Astrocyte (in vitro differentiated cells and primary cell): ENCODE results near the gene NEUROD1. TPM values are rescaled to one million over a fixed set of nuclear protein-coding genes. Genes with fewer than 3 reads are reported as not detected.

Source experiments
- DNase-seq: peaks from one replicate; pipeline ENCODE4 v3.0.0-alpha.2; 2010; ENCODE audit warnings: low read depth
- FAIRE-seq: peaks from 2 replicates; lab custom pipeline; 2011; peaks lifted over from hg19 to GRCh38; lab: Jason Lieb, UNC
- H2AFZ ChIP-seq: 2 replicates; pipeline ENCODE4 v1.6.0; 2012; ENCODE audit warnings: low read depth, low read length, inconsistent platforms
- H3K27ac ChIP-seq: 2 replicates; pipeline ENCODE4 v1.5.1; 2011; ENCODE audit warnings: low read depth, low read length, inconsistent platforms
- H3K27me3 ChIP-seq: 2 replicates; pipeline ENCODE4 v1.6.0; 2011; ENCODE audit warnings: low read length, inconsistent platforms; ENCODE audit not compliant: insufficient read depth
- H3K36me3 ChIP-seq: 2 replicates; pipeline ENCODE4 v1.5.1; 2011; ENCODE audit warnings: low read length, inconsistent platforms; ENCODE audit not compliant: insufficient read depth
- H3K4me1 ChIP-seq: 2 replicates; pipeline ENCODE4 v1.5.1; 2011; ENCODE audit warnings: low read length, inconsistent platforms; ENCODE audit not compliant: insufficient read depth
- H3K4me2 ChIP-seq: 2 replicates; pipeline ENCODE4 v1.6.0; 2012; ENCODE audit warnings: low read length, inconsistent platforms
- H3K4me3 ChIP-seq: 2 replicates; pipeline ENCODE4 v1.5.1; 2011; ENCODE audit warnings: low read depth, mild to moderate bottlenecking, low read length, inconsistent platforms; ENCODE audit not compliant: insufficient read depth
- H3K79me2 ChIP-seq: 2 replicates; pipeline ENCODE4 v1.6.0; 2012; ENCODE audit warnings: mild to moderate bottlenecking, low read length, inconsistent platforms; ENCODE audit not compliant: insufficient read depth
- H3K9ac ChIP-seq: 2 replicates; pipeline ENCODE4 v1.6.0; 2012; ENCODE audit warnings: mild to moderate bottlenecking, low read length, inconsistent platforms
- H3K9me3 ChIP-seq: 2 replicates; pipeline ENCODE4 v1.5.1; 2012; ENCODE audit warnings: low read depth, mild to moderate bottlenecking, low read length, inconsistent platforms; ENCODE audit not compliant: insufficient read depth
- H4K20me1 ChIP-seq: 2 replicates; pipeline ENCODE4 v1.6.0; 2012; ENCODE audit warnings: low read length, inconsistent platforms; ENCODE audit not compliant: insufficient read depth
- H3K27ac Mint-ChIP-seq: one replicate; pipeline ENCODE4 v1.8.0; 2021; ENCODE audit warnings: mild to moderate bottlenecking, mixed read lengths; ENCODE audit not compliant: unreplicated experiment
- H3K27me3 Mint-ChIP-seq: one replicate; pipeline ENCODE4 v1.8.0; 2021; ENCODE audit warnings: low read depth, mixed read lengths; ENCODE audit not compliant: unreplicated experiment
- H3K36me3 Mint-ChIP-seq: one replicate; pipeline ENCODE4 v1.8.0; 2021; ENCODE audit warnings: low read depth, mixed read lengths; ENCODE audit not compliant: unreplicated experiment
- H3K4me1 Mint-ChIP-seq: one replicate; pipeline ENCODE4 v1.8.0; 2021; ENCODE audit warnings: low read depth, mixed read lengths; ENCODE audit not compliant: unreplicated experiment
- H3K4me3 Mint-ChIP-seq: one replicate; pipeline ENCODE4 v1.8.0; 2021; ENCODE audit warnings: mild to moderate bottlenecking, moderate library complexity, mixed read lengths; ENCODE audit not compliant: unreplicated experiment
- H3K9me3 Mint-ChIP-seq: one replicate; pipeline ENCODE4 v1.8.0; 2021; ENCODE audit warnings: mild to moderate bottlenecking, mixed read lengths; ENCODE audit not compliant: unreplicated experiment
- CTCF ChIP-seq: IDR thresholded peaks from 2 replicates; pipeline ENCODE4 v1.5.1; 2011; ENCODE audit warnings: low read depth, mild to moderate bottlenecking, inconsistent platforms, low read length, moderate library complexity; ENCODE audit not compliant: insufficient read depth
- EZH2 ChIP-seq: IDR thresholded peaks from 2 replicates; pipeline ENCODE4 v1.6.1; 2012; ENCODE audit warnings: mild to moderate bottlenecking, low read length, inconsistent platforms; ENCODE audit not compliant: insufficient read depth
- total RNA-seq: library from RNA; stranded (reverse); gene quantifications from 2 replicates; pipeline ENCODE4 v1.2.1, GENCODE V29; 2021

NEUROD1 gene
- total RNA-seq, 1 donor from 2014 or later: not detected

- Mint-ChIP-seq H3K27ac (no peak overlapping the region), H3K27me3 (peaks cover 37% of the 10 kb centered on the region)
- no peak overlapping the region for H3K4me2 ChIP-seq
These were observed 17.9 kb upstream of the NEUROD1 start for GRCh38 chr2:181698223-181698622.

GRCh38 chr2:181697571-181697970, 17.3 kb upstream of the NEUROD1 start:
- Histone ChIP-seq H4K20me1 (no peaks in the 10 kb centered on the region), H3K79me2 (no peaks in the 10 kb centered on the region), H3K4me1 (no peaks in the 10 kb centered on the region), H3K4me2 (no peak overlapping the region), H3K27me3 (no peaks in the 10 kb centered on the region), H3K36me3 (no peaks in the 10 kb centered on the region), H3K9ac (no peak overlapping the region), H3K4me3 (no peak overlapping the region), H2AFZ (no peak overlapping the region), H3K9me3 (no peaks in the 10 kb centered on the region), H3K27ac (no peak overlapping the region)
- FAIRE-seq: no peak
- no peak for TF ChIP-seq EZH2
- TF ChIP-seq CTCF: no peak
- no peak for DNase-seq
- H3K9me3 Mint-ChIP-seq: peaks cover 4% of the 10 kb centered on the region
- no peak overlapping the region for H3K27ac Mint-ChIP-seq
- H3K4me1 Mint-ChIP-seq: no peaks in the 10 kb centered on the region
- H3K36me3 Mint-ChIP-seq: no peaks in the 10 kb centered on the region
- no peak overlapping the region for H3K4me3 Mint-ChIP-seq
- H3K27me3 Mint-ChIP-seq: peaks cover 42% of the 10 kb centered on the region

More at GRCh38 chr2:181698223-181698622, 17.9 kb upstream of the NEUROD1 start:
- no peaks in the 10 kb centered on the region for H3K4me1 Mint-ChIP-seq
- H3K4me3 Mint-ChIP-seq: no peak overlapping the region
- Histone ChIP-seq H4K20me1 (no peaks in the 10 kb centered on the region), H3K36me3 (no peaks in the 10 kb centered on the region), H3K4me1 (no peaks in the 10 kb centered on the region), H2AFZ (no peak overlapping the region), H3K4me3 (no peak overlapping the region), H3K9me3 (no peaks in the 10 kb centered on the region), H3K9ac (no peak overlapping the region), H3K27me3 (no peaks in the 10 kb centered on the region), H3K79me2 (no peaks in the 10 kb centered on the region), H3K27ac (no peak overlapping the region)
- FAIRE-seq (no peak), DNase-seq (no peak)
- peaks cover 5% of the 10 kb centered on the region for H3K9me3 Mint-ChIP-seq
- no peak for TF ChIP-seq EZH2
- no peak for TF ChIP-seq CTCF
- H3K36me3 Mint-ChIP-seq: no peaks in the 10 kb centered on the region

- Histone ChIP-seq H2AFZ (no peak overlapping the region), H3K36me3 (no peaks in the 10 kb centered on the region), H3K4me3 (no peak overlapping the region), H3K9ac (no peak overlapping the region), H4K20me1 (no peaks in the 10 kb centered on the region), H3K27ac (no peak overlapping the region), H3K9me3 (no peaks in the 10 kb centered on the region), H3K4me2 (no peak overlapping the region), H3K79me2 (no peaks in the 10 kb centered on the region), H3K27me3 (no peaks in the 10 kb centered on the region), H3K4me1 (no peaks in the 10 kb centered on the region)
- H3K9me3 Mint-ChIP-seq: no peaks in the 10 kb centered on the region
- H3K27ac Mint-ChIP-seq: no peak overlapping the region
- H3K4me3 Mint-ChIP-seq: no peak overlapping the region
- H3K27me3 Mint-ChIP-seq: peaks cover 44% of the 10 kb centered on the region
- no peak for DNase-seq
- no peak for FAIRE-seq
- no peaks in the 10 kb centered on the region for H3K4me1 Mint-ChIP-seq
- no peak for TF ChIP-seq EZH2
- TF ChIP-seq CTCF: no peak
- no peaks in the 10 kb centered on the region for H3K36me3 Mint-ChIP-seq
These were observed 16.8 kb upstream of the NEUROD1 start for GRCh38 chr2:181697126-181697525.
